HCT116 (cell line): ENCODE results near the gene USP9X. TPM values are rescaled to one million over a fixed set of nuclear protein-coding genes. Genes with fewer than 3 reads are reported as not detected.

Experiments used
- ATAC-seq: fragments of 200-7000 bp; cut with Tn5 transposase; 2 replicates; pipeline ENCODE4 v1.9.1; 2020; ENCODE audit warnings: mild to moderate bottlenecking, moderate library complexity
- BruUV-seq: library from RNA; stranded (reverse); fragments of 400-500 nt; replicated peaks from 2 replicates; lab custom pipeline; 2021; lab: Mats Ljungman, UMichigan
- CTCF ChIA-PET: fragments of 300-600 bp; sonication (Branson Sonifier 250); formaldehyde crosslinking; loops from one replicate; lab custom pipeline; 2021; ENCODE audit warnings: antibody characterized with exemption; lab: Charles Lee
- POLR2A ChIA-PET: fragments of 300-600, 350-600 bp; sonication (Branson Sonifier 250); formaldehyde crosslinking; loops from one replicate; lab custom pipeline; 2021; ENCODE audit warnings: antibody characterized with exemption; lab: Charles Lee
- RAD21 ChIA-PET, 2 experiments: fragments of 300-600 bp; sonication (Branson Sonifier 250); formaldehyde crosslinking; loops; one replicate each; lab custom pipeline; 2023; ENCODE audit warnings: low total read pairs in 2 of 2; ENCODE audit not compliant: uncharacterized antibody in 2 of 2, unreplicated experiment in 2 of 2, low non-redundant PET in 1 of 2; lab: Charles Lee
- DNase-seq: peaks from one replicate; pipeline ENCODE4 v3.0.0-alpha.2; 2010; ENCODE audit warnings: low read depth, low spot score
- H2AFZ ChIP-seq: fragments of 200-600 bp; shearing (Covaris generic), sonication (generic); 2 replicates; pipeline ENCODE4 v1.6.1; 2017; ENCODE audit warnings: low read depth, mixed run types, mixed read lengths, antibody characterized with exemption, low read length; ENCODE audit not compliant: poor library complexity, severe bottlenecking
- H3K27ac ChIP-seq: 2 replicates; pipeline ENCODE4 v1.5.1; 2012; ENCODE audit warnings: low read depth, low read length
- H3K27me3 ChIP-seq: fragments of 200-600 bp; sonication (generic); 2 replicates; pipeline ENCODE4 v1.6.1; 2016; ENCODE audit warnings: mixed run types, low read length, mixed read lengths; ENCODE audit not compliant: insufficient read depth
- H3K36me3 ChIP-seq, 2 experiments: fragments of 200-500 bp in 1 of 2; fragments of 200-600 bp in 1 of 2; sonication (Bioruptor generic) in 1 of 2; sonication (generic) in 1 of 2; 2 replicates each; pipeline versions ENCODE4 v1.5.1 to v1.6.1; 2014 to 2016; ENCODE audit warnings: low read length in 2 of 2, inconsistent platforms in 1 of 2, mixed read lengths in 1 of 2, mixed run types in 1 of 2; ENCODE audit not compliant: insufficient read depth in 2 of 2, control insufficient read depth in 1 of 2
- H3K4me1 ChIP-seq, 2 experiments: fragments of 200-600 bp in 1 of 2; sonication (generic) in 1 of 2; 2 replicates each; pipeline versions ENCODE4 v1.5.1 to v1.6.1; 2012 to 2017; ENCODE audit warnings: low read length in 2 of 2, inconsistent platforms in 1 of 2, mild to moderate bottlenecking in 1 of 2, mixed read lengths in 1 of 2, mixed run types in 1 of 2, moderate library complexity in 1 of 2; ENCODE audit not compliant: insufficient read depth in 2 of 2, control insufficient read depth in 1 of 2
- H3K4me2 ChIP-seq: fragments of 200-600 bp; sonication (generic); 2 replicates; pipeline ENCODE4 v1.6.1; 2017; ENCODE audit warnings: mixed run types, low read length, mixed read lengths
- H3K4me3 ChIP-seq, 2 experiments: fragments of 200-600 bp in 1 of 2; sonication (generic) in 1 of 2; replicated peaks in 1 of 2; 2 replicates each; pipeline ENCODE4 v1.5.1; 2011 to 2016; ENCODE audit warnings: low read length in 2 of 2, control low read depth in 1 of 2, low read depth in 1 of 2, mild to moderate bottlenecking in 1 of 2, mixed read lengths in 1 of 2, mixed run types in 1 of 2
- H3K79me2 ChIP-seq: fragments of 200-600 bp; sonication (generic); 2 replicates; pipeline ENCODE4 v1.6.1; 2017; ENCODE audit warnings: mild to moderate bottlenecking, mixed run types, low read length, moderate library complexity, mixed read lengths; ENCODE audit not compliant: insufficient read depth
- H3K9ac ChIP-seq: fragments of 200-600 bp; sonication (generic); 2 replicates; pipeline ENCODE4 v1.6.1; 2016; ENCODE audit warnings: low read length, mixed read lengths
- H3K9me2 ChIP-seq: fragments of 200-600 bp; sonication (generic), shearing (Covaris generic); 2 replicates; pipeline ENCODE4 v1.6.1; 2017; ENCODE audit warnings: mixed run types, mild to moderate bottlenecking, moderate library complexity; ENCODE audit not compliant: insufficient read depth
- H3K9me3 ChIP-seq, 2 experiments: fragments of 200-500 bp in 1 of 2; fragments of 200-600 bp in 1 of 2; sonication (Bioruptor generic) in 1 of 2; sonication (generic) in 1 of 2; 2 replicates each; pipeline ENCODE4 v1.6.1; 2014 to 2017; ENCODE audit warnings: low read length in 2 of 2, mixed read lengths in 2 of 2, inconsistent platforms in 1 of 2, low read depth in 1 of 2, mild to moderate bottlenecking in 1 of 2, mixed run types in 1 of 2, moderate library complexity in 1 of 2; ENCODE audit not compliant: control insufficient read depth in 1 of 2, insufficient read depth in 1 of 2
- H4K20me1 ChIP-seq: fragments of 200-600 bp; sonication (generic), shearing (Covaris generic); 2 replicates; pipeline ENCODE4 v1.6.1; 2017; ENCODE audit warnings: mixed run types, mild to moderate bottlenecking, moderate library complexity; ENCODE audit not compliant: insufficient read depth
- CEBPB ChIP-seq: IDR thresholded peaks from 2 replicates; pipeline ENCODE4 v1.6.1; 2012; ENCODE audit warnings: low read depth
- CTCF ChIP-seq, 3 experiments: fragments of 200-600 bp in 1 of 3; sonication (generic) in 1 of 3; IDR thresholded peaks in 2 of 3; conservative IDR thresholded peaks in 1 of 3; 2 replicates each; pipeline ENCODE4 v1.5.1; 2012 to 2017; ENCODE audit warnings: low read depth in 2 of 3, low read length in 2 of 3, antibody characterized with exemption in 1 of 3, borderline replicate concordance in 1 of 3, control low read depth in 1 of 3, mild to moderate bottlenecking in 1 of 3, mixed read lengths in 1 of 3, mixed run types in 1 of 3, moderate library complexity in 1 of 3; ENCODE audit not compliant: insufficient read depth in 1 of 3
- EGR1 ChIP-seq: IDR thresholded peaks from 2 replicates; pipeline ENCODE4 v1.6.1; 2012; ENCODE audit warnings: low read depth
- ELF1 ChIP-seq: IDR thresholded peaks from 2 replicates; pipeline ENCODE4 v1.6.1; 2012; ENCODE audit warnings: low read depth, borderline replicate concordance
- EZH2 ChIP-seq: fragments of 200-600 bp; sonication (generic); IDR thresholded peaks from 2 replicates; pipeline ENCODE4 v1.6.1; 2017; ENCODE audit warnings: antibody characterized with exemption, mixed run types
- EZH2phosphoT487 ChIP-seq: fragments of 200-600 bp; IDR thresholded peaks from 2 replicates; pipeline ENCODE4 v1.6.1; 2018; ENCODE audit warnings: antibody characterized with exemption, borderline replicate concordance
- FOSL1 ChIP-seq: IDR thresholded peaks from 2 replicates; pipeline ENCODE4 v1.6.1; 2012; ENCODE audit warnings: low read depth
- JUND ChIP-seq: IDR thresholded peaks from 2 replicates; pipeline ENCODE4 v1.6.1; 2012
- POLR2AphosphoS5 ChIP-seq: IDR thresholded peaks from 2 replicates; pipeline ENCODE4 v1.6.1; 2011; ENCODE audit warnings: mild to moderate bottlenecking, low read depth, low read length, moderate library complexity
- RAD21 ChIP-seq: IDR thresholded peaks from 2 replicates; pipeline ENCODE4 v1.6.1; 2012; ENCODE audit warnings: low read depth, mild to moderate bottlenecking
- REST ChIP-seq: IDR thresholded peaks from 2 replicates; pipeline ENCODE4 v1.6.1; 2012; ENCODE audit warnings: low read depth
- SIN3A ChIP-seq: IDR thresholded peaks from 2 replicates; pipeline ENCODE4 v1.6.1; 2012; ENCODE audit warnings: low read depth
- SP1 ChIP-seq: IDR thresholded peaks from 2 replicates; pipeline ENCODE4 v1.6.1; 2012; ENCODE audit warnings: low read depth
- SRF ChIP-seq: IDR thresholded peaks from 2 replicates; pipeline ENCODE4 v1.6.1; 2012; ENCODE audit warnings: low read depth
- TCF7L2 ChIP-seq: IDR thresholded peaks from 2 replicates; pipeline ENCODE4 v1.7.0; 2011; ENCODE audit warnings: borderline replicate concordance, inconsistent platforms; ENCODE audit not compliant: insufficient read depth, insufficient read length; ENCODE audit errors: extremely low read depth
- YY1 ChIP-seq: IDR thresholded peaks from 2 replicates; pipeline ENCODE4 v1.6.1; 2011; ENCODE audit warnings: low read length, low read depth, moderate library complexity, mild to moderate bottlenecking; ENCODE audit not compliant: insufficient replicate concordance; ENCODE audit errors: extremely low read depth
- ZFX ChIP-seq: fragments of 450-650 bp; IDR thresholded peaks from 2 replicates; pipeline ENCODE4 v1.6.1; 2017
- ZNF274 ChIP-seq: fragments of 200-500 bp; sonication (Bioruptor generic); IDR thresholded peaks from 2 replicates; pipeline ENCODE4 v1.6.1; 2014; ENCODE audit warnings: mild to moderate bottlenecking, low read depth, low read length, inconsistent platforms
- intact Hi-C: fragments of 100-400 bp; cut with micrococcal nuclease; formaldehyde crosslinking; loops from 2 replicates; pipeline ENCODE4 v1.10.0; 2022
- total RNA-seq: library from RNA; stranded (reverse); gene quantifications from one replicate; pipeline ENCODE4 v1.2.1, GENCODE V29; 2021; ENCODE audit not compliant: unreplicated experiment
- TF ChIP-seq, protein P1 (sequence below): IDR thresholded peaks from 2 replicates; pipeline ENCODE4 v1.6.1; 2011; ENCODE audit warnings: mild to moderate bottlenecking, low read length, moderate library complexity; ENCODE audit not compliant: insufficient replicate concordance; ENCODE audit errors: extremely low read depth
- TF ChIP-seq, protein P2 (sequence below): IDR thresholded peaks from 2 replicates; pipeline ENCODE4 v1.6.1; 2012

USP9X gene
- total RNA-seq, 1 experiment from 2014 or later, result 52.4 TPM

DNA sequence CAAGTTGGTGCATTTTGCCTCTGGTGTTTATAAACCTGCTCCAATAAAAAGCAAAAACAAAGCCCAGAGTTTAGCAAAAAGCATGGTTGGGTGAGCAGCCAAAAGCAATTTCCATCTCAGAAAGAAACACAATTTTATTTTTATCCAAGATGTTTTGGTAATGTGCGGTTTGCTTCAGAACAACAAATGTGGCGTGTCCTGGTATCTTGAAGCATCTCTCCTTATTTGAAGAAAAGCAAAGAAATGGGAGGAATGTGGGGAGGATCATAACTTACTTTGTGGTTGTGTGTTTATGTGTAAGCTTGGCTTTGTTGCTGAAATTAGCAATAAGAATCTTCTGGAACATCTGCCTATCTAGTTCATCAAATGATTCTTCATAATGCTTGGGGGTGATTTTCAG, 160.4 kb downstream of the USP9X start:
- Histone ChIP-seq H4K20me1 (no peaks in the 10 kb centered on the region), H3K36me3 (no peaks in the 10 kb centered on the region), H3K9ac (no peak overlapping the region), H3K4me3 (no peak overlapping the region), H3K9me2 (no peaks in the 10 kb centered on the region), H3K27me3 (no peaks in the 10 kb centered on the region), H3K4me2 (no peak overlapping the region), H3K9me3 (no peaks in the 10 kb centered on the region), H3K79me2 (no peaks in the 10 kb centered on the region), H3K4me1 (no peaks in the 10 kb centered on the region), H2AFZ (no peak overlapping the region), H3K27ac (no peak overlapping the region)
- BruUV-seq, result no TSS peak
- no peak for TF ChIP-seq POLR2AphosphoS5
- no peak for TF ChIP-seq ELF1
- no peak for TF ChIP-seq EGR1
- no peak for TF ChIP-seq SP1
- TF ChIP-seq TCF7L2, result no peak
- no peak for TF ChIP-seq RAD21
- TF ChIP-seq CTCF (IDR thresholded peaks at IDR 0.05 in 2 of 3, conservative IDR thresholded peaks at IDR 0.05 in 1 of 3; ENCODE audit: borderline replicate concordance in 1 of 3, insufficient read depth in 1 of 3, low read depth in 2 of 3, low read length in 2 of 3), result no peak
- TF ChIP-seq EZH2, result no peak
- no peak for TF ChIP-seq CEBPB
- TF ChIP-seq ZFX, result no peak
- no peak for TF ChIP-seq ZNF274
- TF ChIP-seq JUND, result no peak
- TF ChIP-seq FOSL1, result no peak
- no peak for TF ChIP-seq SRF
- no peak for TF ChIP-seq YY1
- TF ChIP-seq, protein P1, sequence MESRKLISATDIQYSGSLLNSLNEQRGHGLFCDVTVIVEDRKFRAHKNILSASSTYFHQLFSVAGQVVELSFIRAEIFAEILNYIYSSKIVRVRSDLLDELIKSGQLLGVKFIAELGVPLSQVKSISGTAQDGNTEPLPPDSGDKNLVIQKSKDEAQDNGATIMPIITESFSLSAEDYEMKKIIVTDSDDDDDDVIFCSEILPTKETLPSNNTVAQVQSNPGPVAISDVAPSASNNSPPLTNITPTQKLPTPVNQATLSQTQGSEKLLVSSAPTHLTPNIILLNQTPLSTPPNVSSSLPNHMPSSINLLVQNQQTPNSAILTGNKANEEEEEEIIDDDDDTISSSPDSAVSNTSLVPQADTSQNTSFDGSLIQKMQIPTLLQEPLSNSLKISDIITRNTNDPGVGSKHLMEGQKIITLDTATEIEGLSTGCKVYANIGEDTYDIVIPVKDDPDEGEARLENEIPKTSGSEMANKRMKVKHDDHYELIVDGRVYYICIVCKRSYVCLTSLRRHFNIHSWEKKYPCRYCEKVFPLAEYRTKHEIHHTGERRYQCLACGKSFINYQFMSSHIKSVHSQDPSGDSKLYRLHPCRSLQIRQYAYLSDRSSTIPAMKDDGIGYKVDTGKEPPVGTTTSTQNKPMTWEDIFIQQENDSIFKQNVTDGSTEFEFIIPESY, result no peak
- TF ChIP-seq, protein P2, sequence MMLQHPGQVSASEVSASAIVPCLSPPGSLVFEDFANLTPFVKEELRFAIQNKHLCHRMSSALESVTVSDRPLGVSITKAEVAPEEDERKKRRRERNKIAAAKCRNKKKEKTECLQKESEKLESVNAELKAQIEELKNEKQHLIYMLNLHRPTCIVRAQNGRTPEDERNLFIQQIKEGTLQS, result no peak
- no peak for TF ChIP-seq EZH2phosphoT487
- TF ChIP-seq SIN3A, result no peak
- no peak for TF ChIP-seq REST
- ATAC-seq (no peak), DNase-seq (no peak)
- ChIA-PET POLR2A (no interaction called here), RAD21 (no interaction called here), CTCF (no interaction called here)
- intact Hi-C loops, result no loop called here
